ENCODE data around the gene CRY1.

GRCh38 chr12:107045186-107045585 lies 48.2 kb downstream of the CRY1 start:
- no peak for TF ChIP-seq CTCF (IDR thresholded peaks at IDR 0.05)
- TF ChIP-seq POLR2A (IDR thresholded peaks at IDR 0.05) = no peak
